Glomerular visceral epithelial cell (primary cell): ENCODE data around the gene KCNJ10.
"Not testable (repeated sequence)": the region's sequence is repeated elsewhere in the genome, so short reads cannot be mapped to it uniquely, and the experiment has no call there.

Experiments used
- DNase-seq: peaks from one replicate; pipeline ENCODE4 v3.0.0-alpha.2; 2016; ENCODE audit errors: extremely low spot score

KCNJ10 gene

DNA sequence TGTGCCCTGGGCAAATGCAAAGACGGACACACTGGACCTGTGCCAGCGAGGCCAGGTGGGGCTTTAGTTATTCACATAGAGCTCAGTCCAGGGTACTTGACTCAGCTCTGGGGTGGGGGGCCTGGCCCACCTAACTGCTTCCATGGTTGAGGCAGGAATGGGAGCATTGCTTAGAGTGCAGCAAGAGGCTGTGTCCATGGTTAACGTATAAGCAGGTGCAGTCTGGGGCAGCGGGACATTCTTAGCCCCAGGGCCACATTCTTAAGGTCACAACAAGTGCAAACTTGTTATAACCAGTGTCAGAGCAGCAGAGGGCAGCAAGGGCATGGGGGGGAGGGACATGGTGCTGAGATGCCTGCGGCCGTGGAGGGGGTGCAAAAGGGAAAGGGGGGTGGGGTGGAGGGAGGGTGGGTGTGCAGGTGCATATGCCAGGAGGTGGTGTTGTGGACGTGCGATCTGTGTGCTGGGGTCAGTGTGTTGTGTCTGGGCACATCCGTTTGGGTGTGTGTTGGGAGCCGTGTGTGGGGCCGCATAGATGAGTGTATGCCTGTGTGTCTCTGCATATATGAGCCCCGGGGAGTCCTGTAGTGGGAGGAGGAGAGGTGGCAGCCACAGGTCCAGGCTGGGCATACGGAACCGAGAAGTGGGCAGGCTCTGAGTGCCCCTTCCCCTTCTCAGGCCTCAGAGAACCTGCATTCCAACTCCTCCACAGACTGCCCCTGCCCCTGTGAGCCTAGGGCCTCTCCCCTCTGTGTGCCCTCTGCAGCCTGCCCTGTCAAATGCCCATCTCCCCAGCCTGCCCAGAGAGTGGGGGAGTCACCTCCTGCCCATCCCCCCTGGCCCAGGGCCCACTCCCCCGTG lies 8.4 kb downstream of the KCNJ10 start:
- DNase-seq = no peak

DNA sequence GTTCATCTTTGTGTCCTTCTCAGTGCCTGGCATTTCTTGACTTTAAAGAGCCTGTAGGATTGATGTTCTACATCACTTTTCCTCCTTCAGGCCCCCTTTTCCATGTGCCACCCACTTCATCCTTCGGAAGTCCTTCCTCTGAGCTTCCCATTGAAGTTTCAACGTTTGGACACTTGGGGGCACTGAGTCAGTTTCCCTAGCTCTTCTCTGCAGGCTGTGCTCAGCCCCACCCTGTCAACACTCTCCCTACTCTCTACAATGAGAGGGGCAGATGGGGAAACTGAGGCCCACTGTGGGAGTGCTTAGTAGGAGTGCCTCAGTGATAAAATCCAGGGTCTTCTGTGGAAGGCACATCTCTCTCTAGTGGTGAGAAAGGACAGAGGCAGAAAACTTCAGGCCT lies 11.9 kb downstream of the KCNJ10 start:
- DNase-seq = no peak

DNA sequence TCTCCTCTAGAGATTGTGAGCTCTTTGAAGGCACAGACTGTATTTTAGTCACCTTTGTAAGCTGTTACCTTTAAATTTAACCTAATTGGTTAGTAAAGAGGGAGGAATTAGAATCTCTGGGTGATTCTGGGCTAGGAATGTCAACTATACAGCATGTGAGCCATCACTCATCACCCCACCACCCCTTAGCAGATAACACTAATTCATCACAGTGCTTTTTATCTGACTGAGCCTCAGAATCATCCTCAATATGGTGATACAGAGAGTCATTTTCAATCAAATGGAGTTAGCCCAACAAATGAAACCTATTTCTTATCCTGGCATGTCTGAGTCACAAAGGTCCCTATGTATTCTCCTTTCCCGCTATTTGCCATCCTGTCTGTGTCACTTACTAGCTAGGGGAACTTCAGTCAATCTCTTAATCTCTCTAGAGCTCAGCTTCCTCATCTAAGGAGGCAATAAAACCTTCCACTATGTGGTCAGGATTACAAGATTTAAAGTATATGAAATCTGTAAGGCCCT lies 13.3 kb downstream of the KCNJ10 start:
- DNase-seq = no peak

DNA sequence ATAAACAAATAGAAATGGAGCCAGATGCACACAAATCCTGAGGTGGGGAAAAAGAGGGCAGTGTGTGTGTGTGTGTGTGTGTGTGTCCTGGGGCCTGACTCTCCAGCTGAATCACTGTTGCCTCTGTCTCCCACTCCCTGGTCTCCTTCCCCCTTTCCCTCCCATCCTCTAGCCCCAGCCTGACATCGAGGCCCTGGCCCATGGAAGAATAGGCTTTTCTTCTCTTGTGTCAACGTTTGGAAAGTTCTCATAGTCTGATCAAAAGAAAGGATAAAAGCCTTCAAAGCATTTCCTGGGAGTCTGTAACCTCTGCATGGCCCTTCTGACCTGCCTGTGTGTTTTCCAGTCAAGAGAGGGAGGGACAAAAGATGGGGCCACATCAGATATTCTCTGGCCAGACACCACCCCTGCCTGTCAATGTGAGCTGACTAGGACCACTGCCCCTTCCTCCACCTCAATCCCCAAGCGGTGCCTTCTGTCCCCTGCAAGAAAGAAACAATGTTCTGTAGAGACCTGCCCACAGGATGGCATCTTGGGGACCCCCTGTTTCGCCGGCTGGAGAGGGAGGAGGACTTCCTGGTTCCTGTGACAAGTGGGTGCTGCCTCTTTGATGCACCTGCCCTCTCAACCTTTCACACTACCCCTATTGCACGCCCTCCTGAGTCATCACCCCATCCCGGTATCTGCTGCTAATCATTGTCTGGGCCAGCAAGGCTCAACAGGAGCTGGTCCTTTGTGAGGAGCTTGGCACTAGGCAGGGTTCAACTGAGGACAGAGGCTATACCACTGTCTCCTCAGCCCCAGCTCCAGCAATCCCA lies 16.2 kb downstream of the KCNJ10 start:
- no peak for DNase-seq

DNA sequence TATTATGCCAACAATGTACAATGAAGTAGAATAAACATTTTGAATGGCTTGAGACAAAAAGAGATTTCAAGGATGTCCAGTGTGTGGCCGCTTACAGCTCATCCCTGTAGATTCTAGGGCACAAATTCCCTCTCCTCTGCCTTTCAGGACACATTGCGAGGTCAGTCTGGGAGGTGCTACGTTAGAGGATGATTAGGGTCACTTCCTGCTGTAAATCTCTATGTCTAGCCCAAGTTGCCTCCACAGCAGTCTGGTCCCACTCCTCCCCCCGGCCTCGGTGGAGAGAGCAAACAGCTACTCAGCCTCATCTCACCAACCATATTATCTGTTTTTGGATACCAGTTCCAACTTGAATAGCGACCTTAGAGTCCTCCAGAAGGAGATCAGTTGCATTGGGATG lies 17.0 kb downstream of the KCNJ10 start:
- no peak for DNase-seq

DNA sequence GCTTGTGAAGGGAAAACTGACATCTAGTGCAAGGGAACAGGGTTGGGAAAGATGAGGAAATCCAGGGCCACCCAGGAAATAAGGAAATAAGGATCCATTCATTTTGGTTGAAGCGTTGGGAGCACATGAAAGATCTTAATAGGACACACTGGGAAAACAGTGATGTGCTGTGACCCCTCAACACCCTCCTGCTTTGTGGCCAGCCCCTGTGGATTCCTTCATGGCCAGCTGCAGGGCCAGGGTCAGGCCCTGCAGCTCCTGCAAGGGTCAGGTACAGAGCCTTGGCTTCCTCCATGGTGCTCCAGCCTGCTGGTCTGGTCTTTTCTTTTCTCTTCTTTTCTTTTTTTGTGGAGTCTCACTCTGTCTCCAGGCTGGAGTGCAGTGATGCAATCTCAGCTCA lies 19.3 kb downstream of the KCNJ10 start:
- DNase-seq = no peak

DNA sequence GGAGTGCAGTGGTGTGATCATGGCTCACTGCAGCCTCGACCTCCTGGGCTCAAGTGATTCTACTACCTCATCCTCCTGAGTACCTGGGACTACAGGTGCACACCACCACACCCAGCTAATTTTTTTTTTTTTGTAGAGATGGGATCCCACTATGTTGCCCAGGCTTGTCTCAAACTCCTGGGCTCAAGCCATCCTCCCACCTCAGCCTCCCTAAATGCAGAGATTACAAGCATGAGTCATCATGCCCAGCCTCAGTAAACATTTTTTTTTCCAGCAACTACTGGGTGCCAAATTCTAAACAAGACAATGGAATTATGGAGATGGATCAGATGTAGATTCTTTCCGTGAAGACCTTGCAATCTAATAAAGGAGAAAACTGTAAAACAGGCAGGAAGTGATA lies 19.8 kb downstream of the KCNJ10 start:
- DNase-seq = not testable (repeated sequence)

DNA sequence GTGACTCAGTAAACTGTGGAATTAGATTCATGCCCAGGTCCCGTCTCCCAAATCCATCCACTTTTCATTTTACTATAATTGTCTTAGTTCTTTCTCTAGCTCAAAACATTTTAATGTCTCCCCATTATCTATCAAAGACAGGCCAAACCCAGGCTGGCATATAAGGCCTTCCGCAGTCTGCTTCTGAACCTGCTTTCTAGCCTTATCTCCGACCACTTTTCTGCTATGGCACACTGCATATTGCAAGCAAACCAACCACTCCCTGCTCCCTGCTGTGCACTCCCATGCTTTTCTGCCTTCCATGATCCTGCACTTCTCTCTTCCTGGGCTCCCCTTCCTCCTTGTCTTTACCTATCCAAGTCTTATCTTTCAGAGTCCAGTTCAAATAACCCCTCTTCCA lies 20.9 kb downstream of the KCNJ10 start:
- DNase-seq = no peak

DNA sequence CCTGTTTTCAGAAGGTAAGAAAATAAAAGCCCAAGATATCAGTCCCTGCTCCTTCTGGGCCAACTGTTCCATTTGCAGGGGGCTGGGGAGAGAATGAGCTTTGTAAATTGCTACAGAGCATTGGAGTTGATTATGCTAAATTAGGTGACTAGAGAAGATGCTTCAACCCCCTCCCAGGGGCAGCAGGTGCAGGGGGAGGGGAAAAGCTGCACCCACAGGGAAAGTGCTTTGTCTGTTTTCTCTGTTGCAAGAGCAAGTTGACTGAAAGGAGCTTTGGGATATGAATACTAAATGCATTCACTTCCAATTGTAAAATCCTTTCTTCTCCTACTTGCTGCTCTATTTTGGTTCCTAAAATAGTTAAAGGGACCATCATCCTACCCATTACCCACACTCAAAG lies 21.6 kb downstream of the KCNJ10 start:
- no peak for DNase-seq

DNA sequence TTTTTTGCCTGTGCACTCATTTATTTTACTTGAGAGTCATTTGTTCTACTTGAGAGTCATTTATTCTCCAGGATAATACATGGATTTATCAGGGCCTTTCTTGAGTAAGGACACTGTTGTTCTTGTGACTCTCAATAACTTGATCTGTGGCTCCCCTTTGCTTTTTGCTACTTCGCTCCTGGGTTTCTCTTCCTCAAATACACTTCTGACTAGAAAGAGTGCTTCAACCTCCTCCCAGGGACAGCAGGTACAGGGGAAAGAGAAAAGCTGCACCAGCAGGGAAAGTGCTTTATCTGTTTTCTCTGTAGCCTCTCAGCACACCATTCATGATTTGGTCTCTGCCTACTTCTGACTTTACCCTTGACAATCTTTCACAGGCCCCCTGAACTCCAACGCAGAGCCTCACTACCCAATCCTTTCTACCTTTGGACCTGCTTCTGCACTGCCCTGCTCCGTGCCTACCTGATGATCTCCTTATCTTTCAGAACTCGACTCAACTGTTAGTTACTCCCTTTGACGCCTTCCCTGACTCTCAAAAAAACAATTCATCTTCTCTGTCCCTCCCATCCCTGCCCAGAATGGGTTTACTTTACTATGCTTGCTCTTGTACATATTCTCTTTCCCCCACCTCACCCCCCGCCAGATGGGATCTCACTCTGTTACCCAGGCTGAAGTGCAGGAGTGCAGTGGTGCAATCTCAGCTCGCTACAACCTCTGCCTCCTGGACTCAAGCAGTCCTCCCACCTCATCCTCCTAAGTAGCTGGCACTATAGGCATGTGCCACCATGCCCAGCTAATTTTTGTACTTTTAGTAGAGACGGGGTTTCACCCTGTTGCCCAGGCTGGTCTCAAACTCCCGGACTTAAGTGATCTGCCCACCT lies 22.6 kb downstream of the KCNJ10 start:
- DNase-seq = no peak

DNA sequence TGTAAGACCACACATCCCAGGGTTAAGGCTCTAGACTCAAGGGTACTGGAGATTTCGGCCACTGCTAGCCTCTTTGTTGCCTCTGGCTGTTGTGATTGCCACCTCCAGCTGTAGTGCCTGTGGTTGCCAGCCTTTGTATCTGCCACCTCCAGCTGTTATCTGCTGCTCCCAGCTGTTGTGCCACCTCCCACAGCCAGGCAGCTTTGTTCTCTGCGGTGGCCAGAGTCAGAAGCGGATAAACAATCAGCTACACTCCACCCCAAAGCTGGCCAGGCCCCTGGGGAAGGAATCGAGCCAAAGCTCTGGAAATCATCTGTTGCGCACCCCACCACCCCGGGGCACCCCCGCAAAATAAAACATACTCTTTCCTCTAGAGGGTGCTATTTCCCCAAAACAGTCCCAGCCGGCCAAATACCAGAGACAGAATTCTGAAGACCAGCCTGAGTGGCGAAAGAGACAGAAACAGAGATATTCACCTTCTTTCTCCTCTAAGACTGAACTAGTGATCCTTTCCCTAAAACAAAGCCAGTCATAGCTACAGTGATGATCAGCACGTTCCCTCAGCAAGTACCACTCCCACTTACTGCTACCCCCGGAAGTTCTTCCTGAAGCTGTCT lies 23.4 kb downstream of the KCNJ10 start:
- DNase-seq = peak; percentile 42

DNA sequence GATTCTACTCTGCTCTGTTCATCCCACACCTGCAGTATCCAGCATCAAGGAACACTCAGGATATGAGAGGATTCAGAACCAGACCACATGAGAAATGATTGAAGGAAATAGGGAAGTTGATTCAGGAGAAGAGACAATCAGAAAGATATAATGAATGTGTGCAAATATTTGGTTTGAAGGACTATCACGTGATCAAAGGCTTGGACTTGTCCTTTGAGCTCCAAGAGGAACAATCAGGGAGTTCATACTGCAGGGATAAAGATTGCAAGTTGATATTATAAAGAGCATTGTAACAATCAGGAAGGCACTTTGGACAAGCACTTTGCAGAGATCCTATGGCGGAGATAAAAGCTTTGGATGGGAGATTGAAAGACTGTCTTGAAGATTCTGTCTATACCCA lies 24.3 kb downstream of the KCNJ10 start:
- DNase-seq = no peak

DNA sequence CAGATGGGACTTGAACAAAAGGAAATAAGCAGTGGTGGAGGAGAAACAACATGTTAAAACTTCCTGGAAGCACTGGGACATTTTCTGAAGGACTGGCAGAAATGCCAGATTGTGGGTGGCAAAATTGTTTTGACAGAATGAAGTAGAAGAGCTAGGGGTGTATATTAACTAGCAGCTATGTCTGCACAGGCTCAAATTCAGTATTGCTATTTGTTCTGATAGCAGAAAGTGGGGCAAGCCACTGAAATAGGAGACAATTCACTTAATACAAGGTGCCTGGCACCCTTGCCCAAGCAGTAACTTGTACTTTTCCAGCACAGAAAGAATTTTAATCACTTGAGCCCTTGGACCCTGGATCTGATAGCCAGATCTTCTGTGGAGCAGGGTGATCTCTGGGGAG lies 26.4 kb downstream of the KCNJ10 start:
- DNase-seq = no peak

DNA sequence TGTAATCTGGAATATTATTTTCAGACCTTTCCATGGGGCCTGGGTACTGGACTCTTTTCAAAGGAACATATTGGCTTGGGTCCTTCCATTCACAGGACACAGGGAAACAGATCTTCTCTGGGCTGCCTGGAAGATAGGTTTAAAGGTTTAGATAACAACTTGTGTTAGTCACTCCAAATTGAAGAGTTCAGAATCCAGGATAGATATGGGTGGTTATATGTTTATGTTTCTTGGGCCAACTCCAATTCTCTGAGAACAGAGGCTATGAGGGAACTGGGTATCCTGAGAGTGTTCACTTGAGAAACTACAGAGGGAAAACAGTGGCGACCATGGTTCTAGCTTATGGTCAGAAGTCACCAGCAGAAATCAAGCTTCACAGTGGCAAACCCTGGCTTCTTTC lies 29.5 kb downstream of the KCNJ10 start:
- DNase-seq = no peak

DNA sequence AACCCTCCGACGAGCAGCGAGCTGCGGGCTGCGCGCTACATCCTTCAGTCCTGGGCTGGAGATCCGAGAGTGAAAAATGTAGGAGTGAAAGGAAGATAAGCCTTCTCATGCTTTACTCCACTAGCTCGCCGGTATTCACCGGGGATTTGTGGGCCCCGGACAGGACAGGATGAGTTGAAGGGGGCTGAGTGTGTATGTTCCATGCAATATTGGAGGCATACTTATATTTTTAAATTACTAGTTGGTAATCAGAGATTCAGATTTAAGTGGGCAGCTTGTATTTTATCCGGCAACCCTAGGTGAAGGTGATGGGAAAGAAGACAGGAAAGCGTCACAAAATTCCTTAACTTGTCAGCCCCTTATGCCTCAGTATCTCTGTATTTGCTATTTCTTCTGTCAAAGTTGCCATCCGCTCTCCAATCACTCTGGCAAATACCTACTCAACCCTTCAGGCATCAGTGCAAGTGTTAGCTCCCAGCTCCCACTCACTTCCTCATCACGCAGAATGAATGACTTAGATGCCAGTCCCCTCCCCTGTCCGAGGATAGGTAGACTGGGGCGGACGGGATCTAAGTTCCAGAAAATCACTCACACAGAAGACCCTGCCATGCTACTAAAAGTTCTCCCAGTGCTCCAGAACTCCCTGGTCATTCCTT lies 37.7 kb downstream of the KCNJ10 start:
- DNase-seq = peak; percentile 33

DNA sequence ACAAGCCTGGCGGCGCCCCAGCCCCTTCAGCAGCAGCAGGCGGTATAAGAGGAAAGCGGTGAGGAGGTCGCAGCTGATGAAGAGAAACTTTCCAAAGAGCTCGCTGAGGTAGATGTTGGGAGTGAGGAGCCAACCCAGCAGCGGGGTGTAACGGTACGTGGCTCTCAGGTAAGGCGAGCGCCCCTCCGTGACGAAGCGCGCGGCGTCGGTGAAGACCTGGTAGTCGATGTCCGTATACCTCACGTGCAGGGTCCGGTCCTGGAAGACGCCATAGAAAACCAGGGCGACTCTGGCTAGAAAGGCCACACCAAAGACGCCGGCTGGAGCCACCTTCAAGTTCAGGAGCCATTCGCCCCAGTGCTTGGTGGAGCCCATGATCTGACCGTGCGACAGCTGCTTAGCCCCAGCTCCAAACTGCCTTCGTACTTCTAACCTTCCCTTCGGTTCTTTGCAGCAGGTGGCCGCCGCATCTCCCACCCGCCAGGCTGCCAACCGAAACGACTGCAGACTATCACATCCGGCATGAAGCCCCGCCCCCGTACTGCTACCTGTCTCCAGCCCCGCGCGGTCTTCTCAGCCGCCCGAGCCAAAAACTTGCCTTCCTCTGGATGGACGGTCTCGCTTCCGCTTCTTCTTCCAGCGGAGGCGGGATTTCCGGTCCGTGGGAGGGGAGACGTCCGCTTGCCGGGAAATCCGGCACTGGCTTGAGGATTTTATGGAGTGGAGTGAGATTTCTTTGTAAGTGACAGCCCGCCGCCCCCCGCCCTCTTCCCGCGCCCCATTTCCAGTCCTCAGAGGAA lies 38.4 kb downstream of the KCNJ10 start, which contains the start of gene PIGM:
PIGM (minus strand) TSS at position 626 of the 800 bp plus-strand sequence; CDS start at position 375, 251 bp downstream.
- peak; percentile 94 for DNase-seq

DNA sequence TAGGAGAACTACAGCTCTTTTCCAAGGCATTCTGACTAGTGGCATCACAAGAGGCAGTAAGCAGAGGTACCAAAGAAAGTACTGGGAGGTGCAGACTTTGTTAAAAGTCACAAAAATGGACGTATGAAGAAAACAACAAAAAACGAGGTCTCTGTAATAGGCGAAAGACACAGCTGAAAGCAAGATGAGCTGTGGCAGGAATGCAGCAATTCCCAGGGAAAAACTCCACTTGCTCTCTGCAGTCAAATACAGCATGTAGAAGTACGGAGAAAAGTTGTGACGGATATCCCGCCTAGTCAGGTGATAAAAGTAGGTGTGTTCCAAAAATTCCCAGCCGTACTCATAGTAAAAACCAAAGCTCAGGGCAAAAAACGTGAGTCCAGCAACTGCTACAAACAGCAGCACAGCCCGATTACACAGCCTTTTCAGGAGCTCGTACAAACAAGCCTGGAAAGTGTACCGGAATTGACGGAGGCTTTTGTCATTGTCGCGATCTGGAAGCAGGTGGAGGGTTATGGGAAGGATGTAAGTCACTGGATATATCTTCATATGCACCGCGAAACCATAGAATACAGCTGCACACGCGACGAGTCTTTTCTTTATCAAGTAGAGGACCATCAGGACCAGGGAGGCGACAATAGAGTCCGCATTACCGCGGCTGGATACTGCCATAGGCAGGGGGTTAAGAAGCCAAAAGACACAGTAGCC lies 39.1 kb downstream of the KCNJ10 start:
- no peak for DNase-seq

DNA sequence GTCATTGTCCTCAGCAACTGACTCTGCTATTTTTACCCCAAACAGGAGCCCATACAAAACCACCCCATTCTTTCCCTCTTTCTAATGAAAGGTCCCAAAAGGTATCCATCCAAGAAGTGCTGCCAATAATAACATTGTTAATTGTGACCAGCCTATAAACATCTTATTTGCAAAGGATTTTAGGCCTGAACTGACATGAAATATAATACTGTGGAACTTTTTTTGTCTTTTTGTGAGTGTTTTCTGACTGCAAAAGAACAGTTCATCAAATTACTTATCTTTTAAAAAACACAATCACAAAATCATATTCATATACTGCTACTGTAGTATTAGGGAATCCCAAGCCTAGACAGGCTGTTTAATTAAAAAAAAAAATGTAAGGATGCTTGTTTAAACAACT lies 41.5 kb downstream of the KCNJ10 start:
- DNase-seq = no peak

DNA sequence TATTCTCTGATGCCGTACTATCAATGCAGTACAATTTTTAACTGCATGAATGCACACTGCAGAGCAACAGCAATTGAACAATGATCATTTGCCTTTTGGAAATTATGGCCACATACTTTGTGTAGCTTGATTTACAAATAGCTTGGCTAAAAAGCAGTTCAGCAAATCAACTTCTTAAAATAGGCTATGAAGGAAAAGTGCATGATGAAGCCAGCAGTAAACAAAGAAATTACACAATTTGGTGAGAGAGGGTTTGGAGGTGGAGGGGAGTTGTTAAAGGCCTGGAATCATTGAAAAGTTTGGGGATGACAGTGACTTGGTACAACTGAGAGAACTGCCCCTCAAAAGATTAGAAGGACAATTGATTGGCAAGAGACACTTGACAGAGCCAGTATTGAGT lies 44.6 kb downstream of the KCNJ10 start:
- DNase-seq = no peak
